Activated naive CD4-positive, alpha-beta T cell treated with anti-CD3 and anti-CD28 coated beads for 36 hours (primary cell): ENCODE measurements around the gene ZDHHC11B. TPM values are rescaled to one million over a fixed set of nuclear protein-coding genes. Genes with fewer than 3 reads are reported as not detected.
"Not testable (repeated sequence)": the region's sequence is repeated elsewhere in the genome, so short reads cannot be mapped to it uniquely, and the experiment has no call there.

Experiments
- CTCF ChIA-PET: fragments of 350-600 bp; sonication (Branson Sonifier 250); formaldehyde crosslinking; loops from one replicate; lab custom pipeline; 2021; ENCODE audit warnings: antibody characterized with exemption; lab: Charles Lee
- DNase-seq: peaks from one replicate; pipeline ENCODE4 v3.0.0-alpha.2; 2020
- H3K27ac Mint-ChIP-seq: one replicate; pipeline ENCODE4 v1.8.0; 2021; ENCODE audit warnings: mild to moderate bottlenecking, mixed read lengths
- H3K27me3 Mint-ChIP-seq: one replicate; pipeline ENCODE4 v1.8.0; 2021; ENCODE audit warnings: low read depth, mixed read lengths
- H3K36me3 Mint-ChIP-seq: one replicate; pipeline ENCODE4 v1.8.0; 2021; ENCODE audit warnings: low read depth, mixed read lengths
- H3K4me1 Mint-ChIP-seq: one replicate; pipeline ENCODE4 v1.8.0; 2021; ENCODE audit warnings: low read depth, mixed read lengths
- H3K4me3 Mint-ChIP-seq: one replicate; pipeline ENCODE4 v1.8.0; 2021; ENCODE audit warnings: mild to moderate bottlenecking, moderate library complexity, mixed read lengths
- H3K9me3 Mint-ChIP-seq: one replicate; pipeline ENCODE4 v1.8.0; 2021; ENCODE audit warnings: mixed read lengths
- intact Hi-C: fragments of 100-400 bp; cut with micrococcal nuclease; formaldehyde crosslinking; loops from one replicate; pipeline ENCODE4 v1.15.1; 2023
- total RNA-seq, 2 experiments: library from RNA; stranded (reverse); gene quantifications; one replicate each; pipeline ENCODE4 v1.2.3, GENCODE V29; 2021

ZDHHC11B gene, protein sequence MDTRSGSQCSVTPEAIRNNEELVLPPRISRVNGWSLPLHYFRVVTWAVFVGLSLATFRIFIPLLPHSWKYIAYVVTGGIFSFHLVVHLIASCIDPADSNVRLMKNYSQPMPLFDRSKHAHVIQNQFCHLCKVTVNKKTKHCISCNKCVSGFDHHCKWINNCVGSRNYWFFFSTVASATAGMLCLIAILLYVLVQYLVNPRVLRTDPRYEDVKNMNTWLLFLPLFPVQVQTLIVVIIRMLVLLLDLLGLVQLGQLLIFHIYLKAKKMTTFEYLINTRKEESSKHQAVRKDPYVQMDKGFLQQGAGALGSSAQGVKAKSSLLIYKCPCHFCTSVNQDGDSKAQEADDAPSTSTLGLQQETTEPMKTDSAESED
- total RNA-seq, result not detected

GRCh38 chr5:784428-785177 lies at the start of gene ZDHHC11B:
ZDHHC11B (minus strand) TSS chr5:784729; CDS start chr5:766919, 17,810 bp downstream.
- CTCF ChIA-PET, H3K4me1 Mint-ChIP-seq, H3K27ac Mint-ChIP-seq, H3K27me3 Mint-ChIP-seq, H3K9me3 Mint-ChIP-seq, H3K36me3 Mint-ChIP-seq: not testable (repeated sequence)
- H3K4me3 Mint-ChIP-seq, result peak within 1 kb of the TSS; percentile 65
- intact Hi-C loops, result loop anchor here (5.0 kb wide), 1 partner anchor 172 kb away; the partner anchor contains the start of gene CEP72
- DNase-seq, result peak; percentile 80

- CTCF ChIA-PET, intact Hi-C loops, H3K27me3 Mint-ChIP-seq, H3K36me3 Mint-ChIP-seq, H3K27ac Mint-ChIP-seq, H3K4me1 Mint-ChIP-seq, H3K9me3 Mint-ChIP-seq, DNase-seq, H3K4me3 Mint-ChIP-seq: not testable (repeated sequence)
These were observed 49.5 kb upstream of the ZDHHC11B start for GRCh38 chr5:834013-834412.

DNA sequence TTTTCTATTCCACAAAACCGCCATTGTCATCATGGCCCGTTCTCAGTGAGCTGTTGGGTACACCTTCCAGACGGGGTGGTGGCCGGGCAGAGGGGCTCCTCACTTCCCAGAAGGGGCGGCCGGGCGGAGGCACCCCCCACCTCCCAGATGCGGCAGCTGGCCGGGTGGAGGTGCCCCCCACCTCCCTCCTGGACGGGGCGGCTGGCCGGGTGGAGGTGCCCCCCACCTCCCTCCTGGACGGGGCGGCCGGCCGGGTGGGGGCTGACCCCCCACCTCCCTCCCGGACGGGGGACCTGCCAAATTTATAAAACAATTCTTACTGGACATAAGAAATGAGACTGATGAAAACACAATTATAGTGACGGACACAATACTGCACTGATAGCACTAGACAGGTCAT lies 43.7 kb upstream of the ZDHHC11B start:
- H3K4me1 Mint-ChIP-seq, CTCF ChIA-PET, H3K27me3 Mint-ChIP-seq, H3K4me3 Mint-ChIP-seq, H3K27ac Mint-ChIP-seq, DNase-seq, intact Hi-C loops, H3K9me3 Mint-ChIP-seq: not testable (repeated sequence)
- peaks cover 10% of the 10 kb centered on the region for H3K36me3 Mint-ChIP-seq

DNA sequence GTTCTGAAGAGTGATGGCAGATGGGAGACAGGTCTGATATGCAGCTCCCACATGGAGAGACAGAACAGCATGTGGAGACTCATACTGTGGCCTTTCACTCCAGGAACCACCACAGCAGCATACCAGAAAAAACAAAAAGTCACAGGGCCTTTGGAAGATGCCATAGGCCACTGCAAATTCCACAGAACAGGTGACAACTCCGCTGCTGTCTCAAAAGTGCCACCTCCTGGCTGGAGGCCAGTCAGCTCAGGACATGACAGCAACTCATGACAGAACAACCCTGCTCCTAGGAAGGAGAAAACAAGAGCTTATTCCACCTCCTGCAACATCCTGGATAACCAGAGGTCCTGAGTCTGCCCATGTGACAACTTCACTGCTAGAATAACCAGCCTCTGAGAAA lies 41.0 kb upstream of the ZDHHC11B start:
- H3K4me1 Mint-ChIP-seq, H3K4me3 Mint-ChIP-seq, CTCF ChIA-PET, DNase-seq, H3K9me3 Mint-ChIP-seq, H3K27ac Mint-ChIP-seq, H3K27me3 Mint-ChIP-seq, intact Hi-C loops: not testable (repeated sequence)
- H3K36me3 Mint-ChIP-seq, result peaks cover 11% of the 10 kb centered on the region

DNA sequence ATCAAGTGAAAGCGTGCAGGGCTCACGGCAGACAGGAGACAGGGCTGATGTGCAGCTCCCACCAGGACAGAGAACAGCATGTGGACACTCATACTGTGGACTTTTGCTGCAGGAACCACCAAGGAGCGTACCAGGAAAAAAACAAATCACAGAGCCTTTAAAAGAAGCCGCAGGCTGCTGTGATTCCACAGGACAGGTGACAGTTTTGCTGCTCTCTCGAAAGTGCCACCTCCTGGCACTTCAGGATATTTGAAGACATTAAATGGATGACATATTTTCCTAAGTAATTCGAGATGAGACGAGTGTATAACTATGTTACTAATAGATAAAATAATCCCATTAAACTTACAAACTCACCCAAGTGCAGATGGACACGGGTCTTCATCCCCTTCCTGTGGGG lies 37.0 kb upstream of the ZDHHC11B start:
- Mint-ChIP-seq H3K36me3 (peaks cover 12% of the 10 kb centered on the region), H3K4me1 (no peaks in the 10 kb centered on the region), H3K9me3 (no peaks in the 10 kb centered on the region), H3K4me3 (no peak overlapping the region), H3K27ac (no peak overlapping the region), H3K27me3 (no peaks in the 10 kb centered on the region)
- intact Hi-C loops, result no loop called here
- CTCF ChIA-PET, result interaction anchor here (0.6 kb wide), 1 partner anchor 519 kb away, joined by 4 read pairs; no protein-coding TSS in a partner anchor
- no peak for DNase-seq

GRCh38 chr5:820245-820644 lies 35.7 kb upstream of the ZDHHC11B start:
- intact Hi-C loops, result no loop called here
- H3K27me3 Mint-ChIP-seq, result no peaks in the 10 kb centered on the region
- H3K9me3 Mint-ChIP-seq, result peaks cover 2% of the 10 kb centered on the region
- no peak for DNase-seq
- H3K27ac Mint-ChIP-seq, result no peak overlapping the region
- no peaks in the 10 kb centered on the region for H3K4me1 Mint-ChIP-seq
- peaks cover 12% of the 10 kb centered on the region for H3K36me3 Mint-ChIP-seq
- H3K4me3 Mint-ChIP-seq, result no peak overlapping the region
- CTCF ChIA-PET, result no interaction called here

GRCh38 chr5:819078-819477 lies 34.5 kb upstream of the ZDHHC11B start:
- H3K27ac Mint-ChIP-seq, result no peak overlapping the region
- CTCF ChIA-PET, result no interaction called here
- peaks cover 6% of the 10 kb centered on the region for H3K36me3 Mint-ChIP-seq
- no peak for DNase-seq
- H3K9me3 Mint-ChIP-seq, result peaks cover 2% of the 10 kb centered on the region
- intact Hi-C loops, result no loop called here
- H3K4me1 Mint-ChIP-seq, result no peaks in the 10 kb centered on the region
- no peaks in the 10 kb centered on the region for H3K27me3 Mint-ChIP-seq
- no peak overlapping the region for H3K4me3 Mint-ChIP-seq

DNA sequence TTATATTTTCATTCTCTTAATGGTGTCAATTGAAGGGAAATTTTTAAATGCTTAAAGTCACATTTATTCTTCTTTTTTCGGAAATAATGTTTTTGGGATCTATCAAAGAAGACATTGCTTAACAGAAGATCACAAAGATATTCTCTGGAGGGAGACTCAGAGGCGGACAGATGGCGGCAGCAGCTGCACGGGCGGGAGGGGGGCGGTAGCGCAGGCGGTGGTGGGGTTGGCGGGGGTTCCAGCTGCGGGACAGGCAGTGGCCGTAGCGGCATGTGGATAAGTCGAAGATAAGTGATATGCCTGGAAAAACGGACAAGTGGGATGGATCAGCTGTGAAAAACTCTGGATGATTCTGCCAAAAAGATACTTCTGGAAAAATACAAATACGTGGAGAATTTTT lies 31.6 kb upstream of the ZDHHC11B start:
- intact Hi-C loops, result no loop called here
- Mint-ChIP-seq H3K9me3 (peaks cover 2% of the 10 kb centered on the region), H3K27ac (no peak overlapping the region), H3K4me1 (no peaks in the 10 kb centered on the region), H3K27me3 (no peaks in the 10 kb centered on the region), H3K4me3 (no peak overlapping the region), H3K36me3 (peaks cover 1% of the 10 kb centered on the region)
- DNase-seq, result no peak
- CTCF ChIA-PET, result no interaction called here

- Mint-ChIP-seq H3K4me3 (no peak overlapping the region), H3K36me3 (peaks cover 1% of the 10 kb centered on the region), H3K9me3 (peaks cover 2% of the 10 kb centered on the region), H3K4me1 (no peaks in the 10 kb centered on the region), H3K27me3 (no peaks in the 10 kb centered on the region), H3K27ac (no peak overlapping the region)
- no peak for DNase-seq
- intact Hi-C loops, result no loop called here
- CTCF ChIA-PET, result no interaction called here
These were observed 30.9 kb upstream of the ZDHHC11B start for GRCh38 chr5:815449-815848.

- H3K27me3 Mint-ChIP-seq, H3K36me3 Mint-ChIP-seq, intact Hi-C loops, H3K4me1 Mint-ChIP-seq, H3K27ac Mint-ChIP-seq, H3K9me3 Mint-ChIP-seq, CTCF ChIA-PET, DNase-seq, H3K4me3 Mint-ChIP-seq: not testable (repeated sequence)
These were observed 29.0 kb upstream of the ZDHHC11B start for GRCh38 chr5:813575-813974.

DNA sequence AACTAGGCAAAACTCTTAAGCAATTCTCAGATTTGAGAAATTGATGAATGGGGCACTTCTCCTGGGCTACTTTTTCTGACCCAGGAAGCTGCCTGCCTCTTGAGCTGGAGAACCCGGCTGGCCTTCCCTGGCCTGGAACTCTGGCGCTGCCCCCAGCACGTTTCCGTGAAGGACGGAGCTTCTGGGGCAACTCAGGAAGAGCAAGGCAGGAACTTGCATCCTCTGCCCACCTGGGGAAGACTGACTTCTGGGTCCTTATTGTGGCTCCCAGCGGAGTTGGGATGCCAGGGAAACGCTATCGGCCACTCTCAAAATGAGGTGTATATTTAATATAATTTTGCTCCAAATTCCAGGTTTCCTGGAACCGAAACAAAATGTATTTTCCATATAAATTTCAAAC lies 26.9 kb upstream of the ZDHHC11B start:
- H3K27ac Mint-ChIP-seq, H3K4me3 Mint-ChIP-seq, H3K27me3 Mint-ChIP-seq, DNase-seq, H3K4me1 Mint-ChIP-seq, H3K9me3 Mint-ChIP-seq, CTCF ChIA-PET, H3K36me3 Mint-ChIP-seq, intact Hi-C loops: not testable (repeated sequence)

DNA sequence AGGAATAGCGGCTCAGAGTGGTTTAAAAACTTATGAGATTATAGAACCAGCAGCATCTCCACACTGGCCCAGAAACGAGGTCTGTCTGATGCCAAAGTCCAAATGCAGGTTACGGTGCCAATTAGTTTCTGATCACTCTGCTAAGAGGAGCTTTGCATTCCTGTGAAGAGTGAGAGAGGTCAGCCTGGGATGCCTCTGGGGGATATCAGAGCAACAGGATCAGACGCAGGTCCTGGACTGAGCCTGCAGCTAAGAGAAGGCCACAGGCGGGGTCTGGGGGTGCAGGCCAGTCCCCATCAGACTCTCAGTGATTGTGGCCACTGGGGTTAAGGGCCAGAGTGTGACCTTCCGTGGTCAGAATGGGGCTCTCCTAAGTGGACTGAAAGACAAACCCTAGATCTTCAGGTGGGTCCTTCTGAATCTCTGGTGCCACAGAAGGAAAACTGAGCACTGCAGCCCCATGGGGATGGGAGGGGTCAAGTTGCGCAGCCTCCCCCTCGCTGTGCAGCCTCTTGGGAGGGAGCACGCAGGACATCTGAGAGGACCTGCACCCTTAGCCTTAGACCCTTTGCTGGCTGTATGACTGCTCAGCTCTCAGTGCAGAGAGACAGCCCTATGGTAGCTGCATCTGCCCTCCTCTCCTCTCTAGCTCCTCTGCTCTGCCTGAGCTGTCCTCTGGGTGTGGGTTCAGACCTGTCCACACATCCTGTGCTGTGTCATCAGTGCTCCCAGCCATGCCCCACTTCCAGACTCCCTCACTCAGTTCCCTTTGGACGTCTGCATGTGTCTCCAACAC lies 23.4 kb upstream of the ZDHHC11B start:
- H3K4me3 Mint-ChIP-seq, H3K4me1 Mint-ChIP-seq, H3K27ac Mint-ChIP-seq, CTCF ChIA-PET, H3K27me3 Mint-ChIP-seq, H3K9me3 Mint-ChIP-seq, DNase-seq, H3K36me3 Mint-ChIP-seq, intact Hi-C loops: not testable (repeated sequence)
